ENCODE measurements around the gene HTD2. TPM values are rescaled to one million over a fixed set of nuclear protein-coding genes. Genes with fewer than 3 reads are reported as not detected.
"Not testable (repeated sequence)": the region's sequence is repeated elsewhere in the genome, so short reads cannot be mapped to it uniquely, and the experiment has no call there.

The HTD2 gene
- total RNA-seq, 1 donor from 2014 or later = 12.9 TPM

DNA sequence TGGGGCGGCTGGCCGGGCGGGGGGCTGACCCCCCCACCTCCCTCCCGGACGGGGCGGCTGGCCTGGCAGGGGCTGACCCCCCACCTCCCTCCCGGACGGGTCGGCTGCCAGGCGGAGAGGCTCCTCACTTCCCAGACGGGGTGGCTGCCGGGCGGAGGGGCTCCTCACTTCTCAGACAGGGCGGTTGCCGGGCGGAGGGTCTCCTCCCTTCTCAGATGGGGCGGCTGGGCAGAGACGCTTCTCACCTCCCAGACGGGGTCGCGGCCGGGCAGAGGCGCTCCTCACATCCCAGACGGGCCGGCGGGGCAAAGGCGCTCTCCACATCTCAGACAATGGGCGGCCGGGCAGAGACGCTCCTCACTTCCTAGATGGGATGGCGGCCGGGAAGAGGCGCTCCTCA lies 15.9 kb upstream of the HTD2 start:
- intact Hi-C loops (cut with DNase I) = not testable (repeated sequence)

DNA sequence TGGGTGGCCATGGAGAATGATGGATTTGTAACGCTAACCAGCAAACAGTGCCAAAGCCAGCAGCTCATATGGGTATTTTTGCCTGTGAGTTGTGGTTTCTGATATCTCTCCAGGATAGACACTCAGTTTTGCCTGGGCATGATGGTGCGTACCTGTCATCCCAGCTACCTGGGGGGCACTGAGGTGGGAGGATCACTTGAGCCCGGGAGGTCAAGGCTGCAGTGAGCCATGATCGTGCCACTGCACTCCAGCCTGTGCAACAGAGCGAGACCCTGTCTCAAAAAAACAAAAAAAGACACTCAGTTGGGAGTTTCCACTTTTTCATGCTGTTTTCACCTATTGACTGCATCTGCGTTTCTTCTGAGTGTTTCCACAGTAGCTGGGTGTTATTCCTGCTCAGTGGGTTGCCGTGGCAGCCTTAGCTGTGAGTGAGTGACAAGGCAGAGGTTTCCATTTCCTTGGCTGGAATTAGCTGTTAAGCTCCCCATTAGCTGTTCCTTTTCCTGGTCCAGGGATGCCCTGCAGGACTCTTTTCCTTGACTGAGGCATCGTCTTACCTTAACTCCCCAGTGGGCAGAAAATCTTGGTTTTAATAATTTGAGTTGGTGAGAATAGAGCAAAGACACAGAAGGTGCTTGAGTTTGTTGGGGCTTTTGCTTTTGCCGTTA lies 14.5 kb upstream of the HTD2 start:
- intact Hi-C loops (cut with DNase I) = no loop called here
- no peak for DNase-seq (ENCODE audit: low spot score)

More for the DNA sequence above, 15.9 kb upstream of the HTD2 start:
- not testable (repeated sequence) for DNase-seq (ENCODE audit: low spot score)

DNA sequence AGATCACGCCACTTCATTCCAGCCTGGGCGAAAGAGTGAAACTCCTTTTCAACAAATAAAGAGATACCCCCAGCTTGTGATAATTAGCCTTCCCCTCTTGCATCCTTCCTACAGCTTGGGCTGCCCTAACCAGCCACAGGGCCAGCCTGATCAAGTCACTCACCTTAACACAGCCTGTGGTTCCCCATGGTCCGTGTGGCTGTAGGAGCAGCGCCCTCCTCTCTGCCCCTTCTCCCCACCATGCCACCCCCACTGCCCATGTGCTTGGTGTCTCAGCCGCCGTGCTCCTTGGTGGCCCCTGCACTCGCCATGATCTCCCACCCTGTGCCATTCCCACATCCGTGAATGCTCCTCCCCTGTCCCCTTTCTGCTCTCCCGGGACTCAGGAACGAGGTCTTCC lies 13.5 kb upstream of the HTD2 start:
- intact Hi-C loops (cut with DNase I) = no loop called here

DNA sequence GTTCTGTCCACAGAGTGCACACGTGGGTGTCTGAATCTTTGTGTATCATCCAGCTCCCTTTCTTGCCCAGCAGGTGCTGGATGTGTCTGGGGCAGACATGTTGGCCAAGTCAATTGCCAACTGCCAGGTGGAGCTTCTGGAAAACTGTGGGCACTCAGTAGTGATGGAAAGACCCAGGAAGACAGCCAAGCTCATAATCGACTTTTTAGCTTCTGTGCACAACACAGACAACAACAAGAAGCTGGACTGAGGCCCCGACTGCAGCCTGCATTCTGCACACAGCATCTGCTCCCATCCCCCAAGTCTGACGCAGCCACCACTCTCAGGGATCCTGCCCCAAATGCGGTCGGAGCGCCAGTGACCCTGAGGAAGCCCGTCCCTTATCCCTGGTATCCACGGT lies 12.8 kb upstream of the HTD2 start:
- DNase-seq (ENCODE audit: low spot score) = no peak
- intact Hi-C loops (cut with DNase I) = no loop called here

More for the DNA sequence above, 13.5 kb upstream of the HTD2 start:
- DNase-seq (ENCODE audit: low spot score) = no peak

DNA sequence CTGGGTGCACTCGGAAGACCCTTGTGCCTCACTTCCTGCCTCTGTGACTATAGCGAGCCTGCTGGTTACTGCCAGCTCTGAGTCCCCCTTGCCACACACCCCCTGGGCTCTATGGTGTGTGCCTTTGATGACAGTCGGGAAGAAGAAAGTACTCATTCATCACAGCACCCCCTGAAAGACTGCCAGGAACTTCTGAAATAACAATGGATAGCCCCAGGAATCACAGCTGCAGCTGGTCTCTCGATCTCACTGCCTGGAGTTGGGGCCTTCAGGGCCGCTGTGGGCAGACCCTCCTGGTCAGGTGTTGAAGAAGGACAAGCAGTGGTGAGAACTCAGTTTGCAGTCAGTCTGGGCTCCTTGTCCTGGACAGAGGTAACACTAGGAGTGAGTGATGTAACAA lies 10.1 kb upstream of the HTD2 start:
- intact Hi-C loops (cut with DNase I) = no loop called here
- no peak for DNase-seq (ENCODE audit: low spot score)

DNA sequence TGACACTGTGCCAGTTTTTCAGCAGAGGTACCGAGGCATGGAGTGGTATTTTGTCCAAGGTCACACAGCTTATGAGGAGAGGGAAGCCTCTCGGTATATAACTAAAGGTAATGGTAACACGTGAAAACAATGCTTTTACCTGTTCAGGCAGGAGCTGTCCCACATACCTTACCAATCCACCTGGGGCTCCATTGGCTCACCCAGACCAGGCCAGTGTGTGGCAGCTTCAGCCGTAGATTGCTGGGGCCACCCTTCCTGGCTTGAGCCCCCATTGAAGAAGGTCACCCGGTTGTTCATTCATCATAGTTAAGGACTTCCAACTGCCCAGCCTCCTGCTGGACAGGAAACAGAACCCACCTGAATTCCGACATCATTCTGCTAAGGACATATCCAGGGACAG lies 9.5 kb upstream of the HTD2 start:
- DNase-seq (ENCODE audit: low spot score) = no peak
- intact Hi-C loops (cut with DNase I) = no loop called here

DNA sequence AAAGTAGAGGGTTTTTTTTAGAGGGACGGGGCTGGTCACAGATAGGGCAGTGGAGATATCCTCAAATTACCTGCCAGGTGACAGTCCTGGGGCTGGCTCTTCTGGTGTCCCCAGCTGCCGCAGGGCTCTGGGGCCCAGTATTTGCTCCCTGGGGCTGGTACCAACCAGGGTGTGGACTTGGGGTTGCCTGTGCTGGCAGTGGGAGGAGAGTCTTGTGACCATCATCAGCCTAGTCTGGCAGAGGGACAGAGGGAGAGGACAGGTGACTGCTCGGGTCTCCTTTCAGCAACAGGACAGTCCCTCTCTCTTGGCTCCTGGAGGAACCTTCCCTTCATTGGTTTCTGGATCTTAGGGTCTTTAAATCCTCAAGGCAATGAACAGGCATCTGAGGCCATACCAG lies 8.1 kb upstream of the HTD2 start:
- no peak for DNase-seq (ENCODE audit: low spot score)
- intact Hi-C loops (cut with DNase I) = loop anchor here (2.0 kb wide), 1 partner anchor 111 kb away; no protein-coding TSS in a partner anchor

DNA sequence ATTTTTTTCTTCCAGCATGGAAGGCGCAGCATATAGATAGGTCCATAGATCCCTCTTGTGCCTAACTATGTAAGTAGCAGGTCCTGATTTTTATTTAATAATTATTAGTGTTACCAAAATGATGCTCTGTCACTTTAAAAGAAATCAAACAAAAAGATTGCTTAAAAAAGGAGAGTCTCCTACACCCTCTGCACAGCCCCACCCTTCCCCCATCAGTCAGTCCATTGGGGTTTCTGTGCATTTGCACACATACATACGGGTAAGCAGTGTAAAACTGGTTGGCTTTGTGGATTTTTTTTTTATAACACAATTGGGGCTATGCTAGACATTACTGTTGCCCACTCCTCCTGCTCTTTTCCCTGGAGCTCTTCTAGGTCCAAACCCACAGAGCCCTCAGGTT lies 7.2 kb upstream of the HTD2 start:
- intact Hi-C loops (cut with DNase I) = loop anchor here (2.0 kb wide), 1 partner anchor 112 kb away; no protein-coding TSS in a partner anchor
- no peak for DNase-seq (ENCODE audit: low spot score)

DNA sequence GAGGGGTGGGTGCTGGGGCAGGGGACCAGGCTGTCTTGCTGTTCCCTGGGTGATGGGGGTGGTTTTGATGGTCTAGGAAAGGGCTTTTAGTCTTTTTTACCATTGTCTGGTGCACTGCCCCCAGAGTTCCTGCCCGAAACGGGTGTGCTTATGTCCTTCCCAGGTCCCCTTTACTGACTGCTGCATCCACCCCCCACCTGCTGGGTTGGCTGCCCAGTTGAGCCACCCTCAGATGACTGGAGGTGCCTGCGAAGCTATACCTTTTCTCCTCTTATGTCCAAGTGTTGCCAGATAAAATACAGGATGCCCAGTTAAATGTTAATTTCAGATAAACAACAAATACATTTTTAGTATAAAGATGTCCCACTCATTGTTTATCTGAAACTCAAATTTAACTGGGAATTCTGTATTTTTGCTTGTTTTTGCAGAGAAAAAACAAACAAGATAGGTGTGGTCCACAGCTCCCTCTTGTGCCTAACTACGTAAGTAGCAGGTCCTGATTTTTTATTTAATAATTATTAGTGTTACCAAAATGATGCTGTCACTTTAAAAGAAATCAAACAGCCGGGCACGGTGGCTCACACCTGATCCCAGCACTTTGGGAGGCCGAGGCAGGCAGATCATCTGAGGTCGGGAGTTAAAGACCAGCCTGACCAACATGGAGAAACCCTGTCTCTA lies 6.3 kb upstream of the HTD2 start:
- intact Hi-C loops (cut with DNase I) = loop anchor here (2.0 kb wide), 1 partner anchor 113 kb away; no protein-coding TSS in a partner anchor
- DNase-seq (ENCODE audit: low spot score) = no peak

DNA sequence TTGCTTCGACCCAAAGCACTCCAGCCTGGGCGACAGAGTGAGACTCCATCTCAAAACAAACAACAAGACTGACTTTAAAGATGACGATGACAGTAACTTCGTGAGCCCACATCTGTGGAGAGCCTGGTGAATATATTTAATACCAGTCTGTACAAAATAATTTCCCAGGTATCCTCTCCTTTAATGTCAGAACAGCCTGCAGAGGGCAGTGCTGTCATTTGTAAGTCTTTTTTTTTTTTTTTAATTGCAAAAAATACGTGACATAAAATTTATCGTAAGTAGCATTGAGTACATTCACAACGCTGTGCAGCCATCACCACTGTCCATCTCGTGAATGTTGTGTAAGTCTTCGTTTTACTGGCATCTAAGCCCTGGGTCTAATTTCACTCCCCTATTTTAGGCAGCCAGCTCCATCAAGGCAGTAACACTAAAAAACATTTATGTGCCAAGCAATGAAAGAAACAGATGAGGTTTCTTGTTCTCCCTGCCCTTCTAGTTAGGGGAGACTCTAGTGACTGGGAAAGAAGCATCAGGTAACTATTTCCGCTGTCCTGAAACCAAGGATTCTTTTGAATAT lies 1.4 kb downstream of the HTD2 start:
- no peak for DNase-seq (ENCODE audit: low spot score)
- intact Hi-C loops (cut with DNase I) = loop anchor here (5.0 kb wide), 2 partner anchors 185 to 225 kb away; partner anchors contain the start of gene KCTD6

DNA sequence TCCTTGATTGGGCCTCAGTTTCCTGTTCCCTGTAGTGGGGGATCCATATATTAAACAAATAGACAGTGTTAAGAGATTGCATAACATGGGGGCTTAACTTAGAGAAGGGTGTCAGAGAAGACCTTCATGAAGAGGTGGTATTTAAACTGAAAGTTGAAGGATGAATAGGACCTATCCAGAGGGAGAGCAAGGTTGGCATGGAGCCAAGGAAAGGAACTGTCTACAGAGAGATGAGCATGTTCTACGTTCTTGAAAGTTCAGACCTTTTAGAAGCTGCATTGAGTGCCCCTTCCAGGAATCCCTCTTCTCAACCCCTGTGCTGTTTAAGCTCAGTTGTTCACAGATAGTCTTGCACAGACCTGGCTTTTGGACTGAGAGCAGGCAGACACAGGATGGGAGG lies 2.4 kb downstream of the HTD2 start:
- intact Hi-C loops (cut with DNase I) = loop anchor here (5.0 kb wide), 2 partner anchors 184 to 224 kb away; partner anchors contain the start of gene KCTD6

DNA sequence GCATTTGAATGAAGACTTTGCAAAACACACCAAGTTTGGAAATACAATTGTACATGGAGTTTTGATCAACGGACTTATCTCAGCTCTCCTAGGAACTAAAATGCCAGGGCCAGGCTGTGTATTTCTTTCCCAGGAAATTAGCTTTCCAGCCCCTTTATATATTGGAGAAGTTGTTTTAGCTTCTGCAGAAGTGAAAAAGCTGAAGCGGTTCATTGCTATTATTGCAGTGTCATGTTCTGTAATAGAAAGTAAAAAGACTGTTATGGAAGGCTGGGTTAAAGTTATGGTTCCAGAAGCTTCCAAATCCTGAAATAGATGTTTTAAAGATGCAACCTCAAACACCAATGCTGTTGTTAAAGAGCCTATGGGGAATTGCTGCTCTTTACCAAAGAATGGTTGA lies 11.5 kb downstream of the HTD2 start:
- no peak for DNase-seq (ENCODE audit: low spot score)
- intact Hi-C loops (cut with DNase I) = loop anchor here (10.0 kb wide), 1 partner anchor 317 kb away; no protein-coding TSS in a partner anchor

More for the DNA sequence above, 2.4 kb downstream of the HTD2 start:
- DNase-seq (ENCODE audit: low spot score) = no peak

DNA sequence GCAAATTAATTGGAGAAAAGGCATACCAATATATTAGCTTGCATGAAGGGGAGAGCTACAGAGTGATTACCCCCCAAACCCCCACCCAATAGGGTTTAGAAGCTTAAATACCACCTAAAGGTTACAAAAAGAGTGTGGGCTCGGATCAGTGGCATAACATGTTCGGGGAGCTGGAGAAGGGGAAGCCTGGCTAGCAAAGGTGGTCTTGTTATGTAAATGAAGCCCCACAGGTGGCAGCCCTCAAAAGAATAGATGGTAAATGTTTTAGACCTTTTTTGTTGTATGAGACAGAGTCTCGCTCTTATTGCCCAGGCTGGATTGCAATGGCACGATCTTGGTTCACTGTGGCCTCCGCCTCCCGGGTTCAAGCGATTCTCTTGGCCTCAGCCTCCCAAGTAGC lies 15.5 kb downstream of the HTD2 start:
- intact Hi-C loops (cut with DNase I) = no loop called here
- DNase-seq (ENCODE audit: low spot score) = no peak

DNA sequence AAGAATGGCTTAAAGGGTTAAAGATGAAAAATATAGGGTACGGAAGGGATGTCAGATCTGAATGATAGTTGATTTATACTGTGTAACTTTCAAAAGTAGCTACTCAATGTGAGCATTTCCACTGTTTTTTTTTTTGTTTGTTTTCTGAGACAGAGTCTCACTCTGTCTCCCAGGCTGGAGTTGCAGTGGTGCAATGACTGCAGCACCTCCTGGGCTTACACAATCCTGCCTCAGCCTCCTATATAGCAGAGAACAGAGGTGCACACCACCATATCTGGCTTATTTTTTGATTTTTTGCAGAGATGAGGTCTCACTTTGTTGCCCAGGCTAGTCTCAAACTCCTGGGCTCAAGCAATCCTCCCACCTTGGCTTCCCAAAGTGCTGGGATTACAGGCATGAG lies 16.5 kb downstream of the HTD2 start:
- intact Hi-C loops (cut with DNase I) = no loop called here
- DNase-seq (ENCODE audit: low spot score) = no peak

DNA sequence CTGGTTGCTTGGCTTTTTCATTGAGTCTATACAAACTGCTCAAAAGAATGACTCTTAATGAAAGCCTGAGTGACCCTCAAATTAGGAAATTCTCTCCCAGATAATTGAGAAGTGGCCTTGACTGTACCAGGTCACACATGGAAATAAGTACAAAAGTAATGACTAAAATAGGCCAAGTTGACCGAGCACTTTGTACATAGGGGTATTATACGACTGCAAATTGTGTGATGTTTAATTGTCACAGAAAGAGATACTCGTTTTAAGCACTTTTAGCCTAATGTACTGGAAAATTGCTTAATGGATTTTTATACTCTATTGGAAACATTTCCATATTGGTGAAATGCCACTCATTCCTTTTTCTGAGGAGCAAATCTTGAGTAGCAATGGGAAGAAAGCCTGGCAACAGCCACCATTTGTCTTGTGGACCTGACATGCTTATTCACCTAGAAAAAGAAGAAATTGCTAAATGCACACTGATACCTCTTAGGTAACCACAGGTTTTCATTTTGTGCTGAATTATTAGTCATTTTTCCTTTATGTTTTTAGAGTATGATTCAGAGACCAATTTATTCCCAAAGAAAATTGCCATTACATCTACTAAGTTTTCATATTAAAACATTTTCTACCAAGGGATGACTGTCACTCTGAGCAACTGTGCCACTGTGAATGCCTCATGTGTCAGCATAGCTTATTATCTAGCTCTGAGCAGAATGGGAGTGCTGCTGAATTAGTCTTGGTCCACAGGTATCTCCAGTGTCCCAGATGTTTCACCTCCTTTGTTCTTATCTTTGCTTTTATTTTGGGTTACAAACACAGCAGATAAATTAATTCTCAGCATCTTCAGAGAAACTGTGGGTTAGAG lies 17.4 kb downstream of the HTD2 start:
- intact Hi-C loops (cut with DNase I) = no loop called here
- no peak for DNase-seq (ENCODE audit: low spot score)

DNA sequence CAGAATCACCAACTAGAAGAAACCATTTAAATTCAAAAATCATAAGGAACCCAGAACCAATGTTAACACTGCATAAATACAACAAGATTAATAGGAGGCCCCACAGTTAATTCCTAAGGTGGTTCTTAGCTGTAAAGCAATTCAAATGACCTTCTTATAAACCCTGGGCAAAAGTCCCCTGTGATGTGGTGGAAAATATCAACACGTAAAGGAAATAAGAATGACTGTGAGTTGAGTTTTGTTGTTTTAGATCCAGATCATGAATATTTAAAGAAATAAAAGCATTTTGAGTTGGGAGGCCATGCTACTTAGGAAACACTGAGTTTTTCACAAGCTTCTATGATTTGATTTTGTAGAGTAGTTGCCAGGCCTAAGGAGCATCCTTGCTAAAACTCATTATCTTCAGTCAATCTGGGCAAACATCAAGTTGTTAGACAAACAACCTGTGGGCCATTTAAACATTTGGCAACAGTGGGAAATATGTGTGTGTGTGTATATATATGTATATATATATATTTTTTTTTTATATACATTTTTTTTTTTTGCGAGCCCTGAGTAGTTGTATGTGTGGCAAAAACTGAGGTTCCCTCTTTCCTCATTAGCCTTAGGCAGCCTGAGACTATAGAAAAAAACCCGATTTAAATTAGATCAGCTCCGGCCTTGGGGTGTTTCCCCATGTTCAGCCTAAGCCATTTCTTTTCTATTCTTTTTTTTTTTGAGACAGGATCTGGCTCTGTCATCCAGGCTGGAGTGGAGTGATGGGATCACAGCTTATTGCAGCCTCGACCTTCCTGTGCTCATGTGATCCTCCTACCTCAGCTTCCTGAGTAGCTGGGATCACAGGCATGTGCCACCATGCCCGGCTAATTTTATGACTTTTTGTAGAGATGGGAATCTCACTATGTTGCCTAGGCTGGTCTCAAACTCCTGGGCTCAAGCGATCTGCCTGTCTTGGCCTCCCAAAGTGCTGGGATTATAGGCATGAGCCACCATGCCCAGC lies 18.4 kb downstream of the HTD2 start:
- intact Hi-C loops (cut with DNase I) = no loop called here

DNA sequence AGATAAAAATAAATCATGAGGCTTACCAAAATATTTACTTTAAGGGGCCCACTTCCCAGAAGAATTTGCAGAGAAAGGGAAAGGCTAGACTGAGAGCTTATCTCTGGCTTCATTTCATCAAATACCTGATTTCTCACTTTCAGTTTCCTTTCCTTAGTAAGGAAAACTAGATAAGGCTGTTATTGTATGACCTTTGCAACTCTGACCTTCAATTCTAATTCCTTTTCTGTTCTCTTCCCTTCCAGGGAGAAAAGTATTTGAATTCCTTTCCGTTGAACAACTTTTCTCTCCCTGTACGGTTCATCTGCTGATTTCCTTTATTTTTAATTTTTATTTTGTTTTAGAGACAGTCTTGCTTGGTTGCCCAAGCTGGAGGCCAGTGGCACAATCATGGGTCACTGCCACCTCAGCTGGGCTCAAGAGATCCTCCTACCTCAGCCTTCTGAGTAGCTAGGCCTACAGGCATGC lies 19.2 kb downstream of the HTD2 start:
- intact Hi-C loops (cut with DNase I) = no loop called here
- DNase-seq (ENCODE audit: low spot score) = no peak

More for the DNA sequence above, 18.4 kb downstream of the HTD2 start:
- DNase-seq (ENCODE audit: low spot score) = no peak

DNA sequence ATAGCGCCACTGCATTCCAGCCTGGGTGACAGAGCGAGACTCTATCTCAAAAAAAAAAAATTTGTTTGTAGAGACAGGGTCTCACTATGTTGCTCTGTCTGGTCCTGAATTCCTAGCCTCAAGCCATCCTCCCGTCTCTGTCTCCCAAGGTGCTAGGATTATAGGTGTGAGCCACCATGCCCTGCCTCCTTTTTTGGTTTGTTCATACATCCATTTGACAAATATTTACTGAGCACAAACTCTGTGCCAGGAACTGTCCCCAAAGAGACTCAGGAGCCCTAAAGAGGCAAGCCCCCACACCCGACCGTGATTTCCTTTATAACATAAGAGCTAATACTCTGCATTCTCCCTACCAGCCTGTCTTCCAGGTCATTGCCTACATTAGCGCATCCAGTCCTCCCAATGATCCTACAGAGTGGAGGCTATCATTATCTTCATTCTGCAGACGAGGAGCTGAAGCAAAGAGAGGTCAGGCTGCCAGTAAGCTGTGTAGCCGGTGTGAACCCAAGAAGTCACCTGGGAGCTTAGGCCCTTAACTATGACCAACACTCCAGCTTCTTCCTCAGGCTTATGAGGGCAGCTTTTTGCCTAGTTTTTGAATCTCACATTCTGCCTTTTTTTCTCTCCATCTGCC lies 20.1 kb downstream of the HTD2 start:
- intact Hi-C loops (cut with DNase I) = no loop called here
- DNase-seq (ENCODE audit: low spot score) = no peak
